ENCODE data around the gene SLC6A13.

DNA sequence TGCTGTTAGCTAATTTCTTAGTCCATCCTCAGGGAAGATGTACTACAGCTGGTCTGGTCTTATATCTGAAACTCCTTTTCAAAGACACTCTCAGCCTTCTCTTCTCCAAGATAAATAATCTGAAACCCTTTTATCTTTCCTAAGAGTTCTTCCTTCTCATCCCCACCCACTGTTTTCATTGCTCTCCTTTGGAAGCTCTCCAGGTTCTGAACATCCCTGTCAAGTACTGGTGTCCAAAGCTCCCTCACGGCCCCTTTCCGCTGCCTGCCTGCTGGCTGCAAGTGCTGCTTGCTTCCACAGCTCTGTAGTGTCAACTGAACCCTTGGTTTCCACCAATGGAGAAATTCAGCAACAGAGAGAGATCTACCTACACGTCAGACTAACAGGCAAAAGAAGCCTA is 6.6 kb upstream of the SLC6A13 start:
- no peak for TF ChIP-seq CTCF (IDR thresholded peaks at IDR 0.05)
- no peak for TF ChIP-seq POLR2A (IDR thresholded peaks at IDR 0.05)
- TF ChIP-seq POLR2AphosphoS5 (IDR thresholded peaks at IDR 0.05), result no peak
- TF ChIP-seq EP300 (IDR thresholded peaks at IDR 0.05), result no peak
